Measurements from ENCODE around the gene UVSSA.
"Not testable (repeated sequence)": the region's sequence is repeated elsewhere in the genome, so short reads cannot be mapped to it uniquely, and the experiment has no call there.

DNA sequence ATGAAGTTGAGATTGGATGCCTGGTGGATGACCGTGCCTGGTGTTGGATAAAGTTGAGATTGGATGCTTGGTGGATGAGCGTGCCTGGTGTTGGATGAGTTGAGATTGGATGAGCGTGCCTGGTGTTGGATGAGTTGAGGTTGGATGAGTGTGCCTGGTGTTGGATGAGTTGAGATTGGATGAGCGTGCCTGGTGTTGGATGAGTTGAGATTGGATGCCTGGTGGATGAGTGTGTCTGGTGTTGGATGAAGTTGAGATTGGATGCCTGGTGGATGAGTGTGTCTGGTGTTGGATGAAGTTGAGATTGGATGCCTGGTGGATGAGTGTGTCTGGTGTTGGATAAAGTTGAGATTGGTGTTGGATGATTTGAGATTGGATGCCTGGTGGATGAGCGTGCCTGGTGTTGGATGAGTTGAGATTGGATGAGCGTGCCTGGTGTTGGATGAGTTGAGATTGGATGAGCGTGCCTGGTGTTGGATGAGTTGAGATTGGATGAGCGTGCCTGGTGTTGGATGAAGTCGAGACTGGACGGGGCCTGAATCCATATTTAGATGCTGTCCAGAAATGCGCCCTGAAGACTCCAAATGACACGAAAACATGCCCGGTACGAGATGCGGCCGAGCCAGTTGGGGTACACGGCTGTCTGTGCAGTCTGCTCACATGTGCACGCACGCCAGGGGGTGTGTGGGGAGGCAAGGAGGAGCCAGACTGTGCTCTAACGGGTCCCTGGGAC lies 22.4 kb upstream of the UVSSA start:
- TF ChIP-seq, protein P1, sequence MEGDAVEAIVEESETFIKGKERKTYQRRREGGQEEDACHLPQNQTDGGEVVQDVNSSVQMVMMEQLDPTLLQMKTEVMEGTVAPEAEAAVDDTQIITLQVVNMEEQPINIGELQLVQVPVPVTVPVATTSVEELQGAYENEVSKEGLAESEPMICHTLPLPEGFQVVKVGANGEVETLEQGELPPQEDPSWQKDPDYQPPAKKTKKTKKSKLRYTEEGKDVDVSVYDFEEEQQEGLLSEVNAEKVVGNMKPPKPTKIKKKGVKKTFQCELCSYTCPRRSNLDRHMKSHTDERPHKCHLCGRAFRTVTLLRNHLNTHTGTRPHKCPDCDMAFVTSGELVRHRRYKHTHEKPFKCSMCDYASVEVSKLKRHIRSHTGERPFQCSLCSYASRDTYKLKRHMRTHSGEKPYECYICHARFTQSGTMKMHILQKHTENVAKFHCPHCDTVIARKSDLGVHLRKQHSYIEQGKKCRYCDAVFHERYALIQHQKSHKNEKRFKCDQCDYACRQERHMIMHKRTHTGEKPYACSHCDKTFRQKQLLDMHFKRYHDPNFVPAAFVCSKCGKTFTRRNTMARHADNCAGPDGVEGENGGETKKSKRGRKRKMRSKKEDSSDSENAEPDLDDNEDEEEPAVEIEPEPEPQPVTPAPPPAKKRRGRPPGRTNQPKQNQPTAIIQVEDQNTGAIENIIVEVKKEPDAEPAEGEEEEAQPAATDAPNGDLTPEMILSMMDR (IDR thresholded peaks at IDR 0.05; ENCODE audit: low read length) = not testable (repeated sequence)
- TF ChIP-seq EZH2 (optimal IDR thresholded peaks at IDR 0.05; ENCODE audit: low read depth, low read length); EZH2phosphoT487 (IDR thresholded peaks at IDR 0.05; ENCODE audit: low read length): not testable (repeated sequence)

Measured in MM.1S (cell line).